HepG2 (cell line): ENCODE measurements around the gene CLPTM1. TPM values are rescaled to one million over a fixed set of nuclear protein-coding genes. Genes with fewer than 3 reads are reported as not detected.

Experiments used
- AHDC1 ChIP-seq: sonication (generic); formaldehyde crosslinking; IDR thresholded peaks from 2 replicates; pipeline ENCODE4 v1.5.1; 2020; ENCODE audit warnings: mild to moderate bottlenecking, missing genetic modification reagents, borderline replicate concordance
- JUN ChIP-seq: sonication (generic); formaldehyde crosslinking; IDR thresholded peaks from 2 replicates; pipeline ENCODE4 v1.4.0; 2020; ENCODE audit warnings: mild to moderate bottlenecking, missing genetic modification reagents
- RARG ChIP-seq: sonication (generic); formaldehyde crosslinking; IDR thresholded peaks from 2 replicates; pipeline ENCODE4 v1.4.0; 2020; ENCODE audit warnings: low read depth, mild to moderate bottlenecking, missing genetic modification reagents
- YEATS4 ChIP-seq: sonication (generic); formaldehyde crosslinking; IDR thresholded peaks from 2 replicates; pipeline ENCODE4 v1.4.0; 2020; ENCODE audit warnings: missing genetic modification reagents, borderline replicate concordance
- ZBTB33 ChIP-seq: sonication (generic); formaldehyde crosslinking; IDR thresholded peaks from 2 replicates; pipeline ENCODE4 v1.4.0; 2020; ENCODE audit warnings: missing genetic modification reagents
- ZBTB39 ChIP-seq: sonication (generic); formaldehyde crosslinking; IDR thresholded peaks from 2 replicates; pipeline ENCODE4 v1.5.0; 2020; ENCODE audit warnings: missing genetic modification reagents
- ZNF329 ChIP-seq: sonication (generic); formaldehyde crosslinking; IDR thresholded peaks from 2 replicates; pipeline ENCODE4 v1.9.0; 2021; ENCODE audit warnings: low read depth, mild to moderate bottlenecking, missing genetic modification reagents
- ZNF407 ChIP-seq: sonication (generic); formaldehyde crosslinking; IDR thresholded peaks from one replicate; pipeline ENCODE4 v1.5.1; 2020; ENCODE audit warnings: mild to moderate bottlenecking, missing genetic modification reagents; ENCODE audit errors: not compliant biosample characterization
- polyA plus RNA-seq, 8 experiments: library from polyadenylated mRNA; depleted of rRNA in 3 of 8; stranded (reverse) in 7 of 8; unstranded in 1 of 8; fragments of >200 nt; fragmentation: Illumina TruSeq in 4 of 8; extraction: Trizol in 4 of 8; gene quantifications; 2 replicates each; pipeline versions ENCODE4 v1.2.1 to v1.2.3, GENCODE V29; 2011 to 2016; ENCODE audit warnings: low read depth in 4 of 8, missing spikeins in 1 of 8, mixed read lengths in 1 of 8; ENCODE audit not compliant: insufficient read depth in 1 of 8
- total RNA-seq, 5 experiments: library from RNA; depleted of rRNA; stranded (reverse); fragments of >200 nt; fragmentation: Illumina TruSeq; extraction: Trizol; gene quantifications; 2 replicates each; pipeline ENCODE4 v1.2.3, GENCODE V29; 2016; ENCODE audit warnings: low read depth in 1 of 5

The CLPTM1 gene
- total and polyA plus RNA-seq, 2 of the 13 experiments (the other 11 are each of a cell fraction or from before 2014, with no cell fraction given): 34.9 to 42.8 TPM

- TF ChIP-seq AHDC1: no peak
- TF ChIP-seq ZNF407 (CRISPR knock-in tag): peak; percentile 74
- peak; percentile 88 for TF ChIP-seq YEATS4 (CRISPR knock-in tag)
- no peak; the same call in 1 of the 2 replicates for TF ChIP-seq ZNF329
- no peak for TF ChIP-seq JUN
- TF ChIP-seq ZBTB39: no peak
- TF ChIP-seq ZBTB33 (CRISPR knock-in tag): 0 out of 2 replicates have a peak, but pooled peaks have one; percentile 4
- TF ChIP-seq RARG (CRISPR knock-in tag): no peak
Measured at GRCh38 chr19:45038931-45039893, 84.0 kb downstream of the CLPTM1 start, which contains the start of gene CLASRP (continued).
